Anterior cingulate cortex (tissue), 58 donors: ENCODE measurements around the gene TAGAP.
"Not testable (repeated sequence)": the region's sequence is repeated elsewhere in the genome, so short reads cannot be mapped to it uniquely, and the experiment has no call there.

Experiments used
- DNase-seq, 58 donors: peaks; one replicate each; lab custom pipeline; 2025; lab: John Stamatoyannopoulos, UW

TAGAP gene

DNA sequence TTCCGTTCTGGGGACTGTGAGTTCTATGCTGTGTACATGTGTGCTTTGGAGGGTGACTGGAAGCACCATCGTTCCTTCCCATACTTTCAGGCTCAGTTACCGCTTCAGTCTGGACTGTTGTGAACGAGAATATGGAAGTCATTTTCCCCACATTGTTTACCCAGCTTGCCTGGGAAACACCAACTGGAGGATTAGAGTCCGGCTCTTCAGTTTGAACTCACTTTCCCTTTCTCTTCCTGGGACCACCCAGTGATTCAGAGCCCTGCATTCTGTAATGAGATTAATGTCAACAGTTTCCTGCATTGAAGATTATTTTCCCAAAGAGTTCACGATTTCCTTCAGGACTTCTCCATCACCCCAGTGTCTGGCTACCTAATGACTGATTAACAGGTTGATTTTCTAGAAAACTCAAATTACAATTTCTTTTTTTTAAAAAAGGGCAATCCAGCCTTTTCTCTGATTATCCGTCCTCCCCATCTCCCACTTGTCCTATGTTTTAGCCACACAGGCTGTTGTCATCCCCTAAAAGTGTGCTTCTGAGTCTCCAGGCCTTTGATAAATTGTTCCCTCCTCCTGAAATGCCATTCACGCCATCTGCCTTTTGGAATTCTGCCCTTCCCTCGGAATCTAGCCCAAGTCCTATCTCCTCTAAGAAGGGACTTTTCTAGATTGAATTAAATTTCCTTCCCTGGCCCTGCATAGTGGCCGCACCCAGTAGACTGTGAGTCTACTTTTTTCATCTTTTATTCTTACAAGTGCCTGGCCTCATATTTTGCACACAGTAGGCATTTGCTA is 3.3 kb upstream of the TAGAP start:
- DNase-seq = no peak

- DNase-seq = no peak
Observed at GRCh38 chr6:159045801-159046200, 1.0 kb upstream of the TAGAP start.

DNA sequence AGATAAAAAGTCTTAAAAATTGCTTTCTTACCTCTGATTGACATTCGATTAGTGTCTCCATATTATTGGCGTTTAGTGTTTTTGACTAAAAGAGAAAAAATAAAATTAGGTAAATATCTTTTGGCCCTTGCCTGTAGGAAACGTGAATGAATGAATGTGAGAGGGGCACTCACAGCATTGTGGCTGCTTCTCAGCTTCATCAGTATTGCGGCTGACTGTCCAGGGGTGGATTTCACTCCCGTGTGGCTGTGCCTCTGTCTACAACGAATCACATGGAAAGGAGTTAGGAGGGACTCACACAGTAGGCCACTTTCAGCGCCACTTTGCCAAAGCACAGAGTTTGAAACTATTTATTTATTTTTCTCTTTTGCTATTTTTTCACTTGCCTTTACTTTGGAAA is 844 bp downstream of the TAGAP start:
- no peak for DNase-seq

- DNase-seq = no peak
Observed at GRCh38 chr6:159043251-159043650, 1.5 kb downstream of the TAGAP start.

GRCh38 chr6:159042826-159043181 is 2.0 kb downstream of the TAGAP start:
- no peak for DNase-seq

DNA sequence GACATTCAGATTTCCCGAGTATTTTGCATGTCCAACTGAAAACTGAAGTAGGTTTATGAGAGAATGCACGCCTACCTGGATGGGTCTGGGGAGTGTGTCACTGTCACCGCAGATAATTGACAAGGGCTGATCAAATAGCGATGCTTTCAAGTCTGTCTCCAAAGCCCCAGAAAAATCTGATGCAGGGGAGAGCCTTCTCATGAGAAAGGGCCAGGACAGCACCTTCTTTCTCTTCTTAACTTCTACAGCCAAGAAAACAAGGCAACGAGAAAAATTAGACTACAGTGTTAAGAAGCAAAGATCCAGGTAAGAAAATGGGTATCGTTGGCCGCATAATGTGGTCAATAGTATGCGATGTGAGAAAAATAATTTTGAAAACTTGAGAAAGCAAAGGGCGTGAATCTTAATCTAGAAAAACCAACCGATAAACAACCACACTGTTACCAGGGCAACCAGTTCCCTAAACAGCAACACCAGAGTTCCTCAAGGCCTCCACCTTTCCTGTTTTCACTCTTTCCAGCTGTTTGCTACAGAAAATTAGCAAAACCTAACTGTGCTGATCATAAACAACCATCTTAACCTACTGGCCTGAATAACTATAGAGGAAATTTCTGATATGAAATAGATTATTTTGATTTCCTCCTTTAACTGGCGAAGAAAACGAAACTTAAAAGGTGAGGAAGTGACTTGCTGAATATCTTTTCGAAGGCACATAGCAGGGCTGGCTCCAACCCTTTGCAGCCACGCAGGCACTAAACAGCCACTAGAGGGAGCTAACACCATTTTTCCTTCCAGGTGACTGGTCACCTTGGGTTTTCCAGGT is 2.6 kb downstream of the TAGAP start:
- DNase-seq = peak in 37 of 58 donors; percentile 5 to 74 (median 29)

DNA sequence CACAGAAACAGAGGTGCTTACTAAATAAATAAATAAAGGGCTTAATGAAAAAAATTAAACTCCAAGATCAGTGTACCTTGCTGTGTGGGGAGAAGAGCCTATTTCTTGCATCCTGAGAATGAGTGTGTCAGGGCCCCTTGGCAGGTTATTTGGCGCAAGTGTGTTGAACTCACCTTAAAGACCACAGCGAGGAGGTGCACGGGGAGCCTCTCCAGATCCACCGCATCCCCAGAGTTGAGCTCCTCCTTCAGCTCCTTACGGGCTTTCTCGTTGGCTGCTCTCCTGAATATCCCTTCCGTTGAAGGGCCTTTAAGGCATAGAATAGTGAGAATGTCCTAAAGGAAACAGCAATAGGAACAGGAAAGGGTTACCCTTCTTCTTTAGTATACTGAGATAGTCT is 3.6 kb downstream of the TAGAP start:
- no peak for DNase-seq

DNA sequence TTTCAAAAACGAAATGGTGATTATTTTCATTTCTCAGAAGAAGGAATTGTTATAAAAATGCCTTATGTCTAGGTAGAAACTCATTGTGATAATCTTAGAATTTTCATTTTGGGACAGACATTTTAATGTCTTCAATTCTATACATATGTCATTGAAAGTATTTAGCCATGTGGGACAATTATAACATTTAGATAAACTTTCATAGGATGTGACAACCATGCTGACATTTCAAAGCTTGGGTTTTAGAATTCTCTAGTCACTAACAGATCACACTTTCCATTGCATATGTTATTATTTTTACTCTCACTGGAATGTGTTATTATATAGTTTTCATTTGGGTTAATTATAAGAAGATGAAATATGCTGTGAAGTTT is 4.9 kb downstream of the TAGAP start:
- no peak for DNase-seq

DNA sequence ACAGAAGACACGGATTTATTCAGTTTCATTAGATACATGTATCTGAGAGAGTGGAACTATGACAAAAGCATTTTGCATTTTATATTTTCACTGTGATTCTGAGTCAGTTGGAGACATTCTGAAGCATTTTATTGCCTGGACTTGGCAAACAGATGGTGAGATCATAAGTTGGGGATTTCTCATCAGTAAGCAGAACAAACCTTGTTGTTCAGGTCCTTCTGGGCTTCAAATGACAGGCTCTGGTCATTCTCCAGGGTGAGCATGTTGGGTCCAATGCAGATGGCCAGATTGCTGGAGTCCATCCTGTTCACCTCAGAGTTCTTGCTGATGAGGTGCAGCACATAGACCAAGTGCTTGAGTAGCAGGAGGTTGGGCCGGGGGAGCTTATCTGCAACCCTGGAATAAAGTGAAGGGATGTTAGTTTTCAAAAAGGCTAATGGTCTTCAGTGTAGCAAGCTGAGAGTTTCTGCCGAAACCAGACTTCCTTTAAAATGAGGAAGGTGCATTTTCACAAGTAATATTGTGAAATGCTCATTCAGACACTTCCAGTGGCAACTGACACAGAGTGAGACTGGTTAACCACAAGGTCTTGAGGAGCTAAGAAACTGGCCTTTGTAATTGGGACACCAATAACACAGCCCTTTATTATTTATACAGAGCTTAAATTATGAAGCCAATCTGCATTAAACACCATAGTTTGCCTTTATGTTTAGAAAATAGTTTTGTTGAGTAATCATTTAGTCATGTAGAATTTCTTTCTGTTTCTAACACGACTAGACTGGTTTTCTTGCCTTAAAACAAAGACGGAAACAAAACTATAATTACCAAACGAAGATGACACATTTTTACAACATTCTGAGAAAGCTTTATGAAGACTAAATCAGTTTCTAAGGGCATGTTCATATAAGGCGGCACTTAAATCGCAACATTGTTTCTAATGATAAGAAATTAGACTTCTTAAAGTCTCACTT is 5.6 kb downstream of the TAGAP start:
- peak in 2 of 58 donors; percentile 7 to 42 for DNase-seq

GRCh38 chr6:159038318-159038717 is 6.5 kb downstream of the TAGAP start:
- not testable (repeated sequence) for DNase-seq

DNA sequence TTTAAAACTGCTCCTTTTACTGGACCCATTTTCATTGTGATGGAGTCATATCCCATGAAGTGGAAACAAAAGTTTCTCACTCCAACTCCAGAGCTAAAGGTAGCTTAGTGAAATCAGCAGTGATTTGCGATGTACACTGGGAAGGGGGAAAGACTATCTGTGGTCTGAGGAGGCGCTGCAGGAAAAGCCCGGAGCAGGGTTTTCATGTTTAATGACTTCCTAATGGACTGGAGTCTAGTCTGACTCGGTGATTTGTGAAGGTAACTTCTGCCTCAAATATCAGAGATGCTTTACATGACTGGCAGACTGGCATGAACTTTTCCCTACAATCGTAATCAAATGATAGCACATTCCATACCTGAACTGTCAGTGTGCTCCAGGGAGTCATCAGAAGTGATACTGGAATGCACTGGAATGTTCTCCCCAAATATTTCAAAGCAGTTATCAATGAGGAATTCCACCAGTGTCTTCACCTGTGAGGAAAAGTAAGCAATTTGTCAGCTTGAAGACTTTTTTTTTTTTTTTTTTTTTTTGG is 7.0 kb downstream of the TAGAP start:
- DNase-seq = no peak

DNA sequence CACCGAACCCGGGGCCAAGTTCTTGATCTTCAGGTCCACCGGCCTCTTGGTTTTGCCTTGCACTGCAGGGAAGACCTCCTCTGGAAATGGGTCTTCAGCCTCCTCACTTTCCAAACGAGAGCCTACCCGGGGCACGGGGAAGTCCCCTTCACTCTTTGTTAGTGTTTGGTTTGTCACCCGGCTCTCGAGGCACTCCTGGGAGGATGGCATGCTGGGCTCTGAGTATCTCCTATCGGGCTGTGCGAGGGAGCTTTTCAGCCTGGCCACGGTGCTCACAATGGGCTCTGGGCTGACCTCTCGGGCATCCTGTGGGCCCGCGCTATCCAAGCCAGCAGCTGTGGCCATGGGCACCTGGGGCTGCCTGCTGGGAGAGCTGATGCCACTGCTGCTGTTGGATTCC is 8.1 kb downstream of the TAGAP start:
- no peak for DNase-seq

DNA sequence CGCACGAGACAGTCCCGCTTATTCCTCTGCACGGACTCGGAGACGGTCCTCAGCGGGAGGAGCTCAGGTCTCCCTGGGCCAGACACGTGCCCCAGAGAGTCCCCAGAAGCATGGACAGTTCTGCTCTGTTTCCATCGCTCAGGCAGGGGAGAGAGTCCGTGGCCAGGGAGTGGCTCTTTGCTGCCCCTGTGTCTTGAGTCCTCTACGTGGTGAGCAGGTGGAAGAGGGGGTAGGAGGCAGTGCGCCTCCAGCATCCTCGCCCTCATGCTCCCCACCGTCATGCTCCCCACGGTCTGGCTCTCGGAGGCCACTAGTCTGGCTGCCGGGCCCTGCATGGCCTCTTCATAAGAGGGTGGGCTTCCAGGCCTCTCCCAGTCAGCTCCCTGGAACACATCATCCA is 8.9 kb downstream of the TAGAP start:
- no peak for DNase-seq

DNA sequence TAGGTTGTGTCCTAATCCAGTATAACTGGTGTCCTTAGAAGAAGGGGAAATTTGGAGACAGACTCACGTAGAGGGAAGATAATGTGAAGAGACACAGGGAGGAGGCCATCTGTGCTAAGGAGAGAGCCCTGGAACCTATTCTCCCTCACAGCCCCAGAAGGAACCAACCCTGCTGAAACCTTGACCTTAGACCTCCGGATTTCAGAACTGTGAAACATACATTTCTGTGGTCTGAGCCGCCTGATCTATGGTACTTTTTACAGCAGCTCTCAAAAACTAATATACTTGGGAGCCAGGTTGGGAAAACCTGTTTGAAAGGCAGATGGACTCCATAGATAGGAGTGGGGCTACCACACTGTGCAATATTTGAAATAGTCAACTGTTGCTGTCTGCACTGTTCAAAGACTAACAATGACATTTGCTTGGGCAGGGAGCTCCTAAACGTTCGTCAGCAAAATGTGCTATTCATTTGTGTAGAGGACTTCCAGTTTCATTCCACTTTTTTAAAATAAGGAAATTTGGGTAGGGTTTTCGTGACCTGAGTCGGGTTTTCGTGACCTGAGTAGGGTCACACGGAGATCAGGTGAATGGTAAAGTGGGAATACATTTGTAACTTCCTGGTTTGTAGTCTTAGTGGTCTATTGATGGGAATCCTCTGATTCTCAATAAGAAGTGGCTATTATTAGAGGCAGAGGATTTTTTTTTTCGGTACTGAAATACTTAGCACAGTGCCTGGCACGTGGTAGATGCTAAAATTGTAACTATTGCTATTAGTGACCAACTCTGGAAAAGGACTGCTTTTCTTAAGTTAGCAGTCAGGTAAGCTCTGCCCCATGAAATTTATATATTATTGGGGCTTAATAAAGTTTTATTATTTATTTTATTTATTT is 11.4 kb downstream of the TAGAP start:
- DNase-seq = no peak

DNA sequence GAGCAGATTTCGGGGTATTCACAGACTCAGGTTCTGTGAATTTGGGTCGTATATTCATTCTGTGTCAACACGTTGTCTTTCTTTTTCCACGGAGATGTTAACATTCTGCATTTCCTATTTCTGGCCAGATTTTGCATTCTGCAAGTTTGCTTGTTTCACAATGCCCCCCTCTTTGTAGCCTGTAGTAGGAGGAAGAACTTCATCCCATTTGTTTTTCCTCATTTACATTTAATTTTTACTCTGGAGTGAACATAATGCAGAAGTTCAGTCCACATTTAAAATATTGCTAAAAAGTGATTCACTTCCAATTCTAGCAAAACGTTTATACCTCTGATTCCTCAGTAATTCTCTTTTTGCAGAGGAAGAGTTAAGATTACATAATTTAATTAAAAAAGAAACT is 12.9 kb downstream of the TAGAP start:
- DNase-seq = no peak

DNA sequence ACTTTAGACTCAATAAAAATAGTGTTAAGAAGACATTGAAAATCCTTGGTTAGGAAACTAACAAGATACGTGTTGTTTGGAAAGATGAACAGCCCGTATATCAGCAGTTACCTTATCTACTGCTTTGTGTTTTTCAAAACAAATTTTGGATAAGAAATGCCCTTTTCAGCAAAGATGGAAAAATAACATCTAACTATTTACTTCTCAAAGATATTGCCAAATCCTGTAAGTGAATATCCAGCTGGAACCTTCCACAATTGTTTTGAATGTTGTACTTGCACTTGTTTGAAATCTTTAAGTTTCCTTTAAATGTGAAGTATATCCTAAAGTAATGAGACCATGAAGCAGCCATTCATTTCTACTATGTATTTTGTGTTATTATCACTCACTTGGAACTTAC is 14.6 kb downstream of the TAGAP start:
- DNase-seq = no peak

- not testable (repeated sequence) for DNase-seq
Observed at GRCh38 chr6:159025224-159025623, 19.6 kb downstream of the TAGAP start.

GRCh38 chr6:159023893-159024292 is 20.9 kb downstream of the TAGAP start:
- DNase-seq = no peak

GRCh38 chr6:159020011-159020410 is 24.8 kb downstream of the TAGAP start:
- DNase-seq = no peak
